ENCODE data around the gene LRMDA.

DNA sequence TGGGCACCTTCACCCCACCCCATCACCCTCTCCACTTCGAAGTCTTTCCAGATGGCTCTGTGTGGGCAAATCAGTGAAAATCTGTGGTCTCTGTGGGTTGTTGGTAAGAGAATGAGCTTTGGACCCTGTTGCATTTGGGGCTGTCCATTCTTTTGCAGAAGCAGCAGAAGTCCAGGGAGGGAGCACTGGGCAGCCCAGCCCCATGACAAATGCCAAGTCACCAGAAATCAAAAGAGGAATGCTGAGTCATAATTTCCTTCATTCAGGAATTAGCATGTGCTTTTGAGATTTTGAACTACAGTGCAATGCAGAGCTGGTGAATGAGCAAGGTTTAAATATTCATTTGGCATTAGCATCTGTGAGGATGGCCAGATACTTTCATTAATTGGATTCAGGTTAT lies 556.2 kb downstream of the LRMDA start:
- TF ChIP-seq, protein P1, sequence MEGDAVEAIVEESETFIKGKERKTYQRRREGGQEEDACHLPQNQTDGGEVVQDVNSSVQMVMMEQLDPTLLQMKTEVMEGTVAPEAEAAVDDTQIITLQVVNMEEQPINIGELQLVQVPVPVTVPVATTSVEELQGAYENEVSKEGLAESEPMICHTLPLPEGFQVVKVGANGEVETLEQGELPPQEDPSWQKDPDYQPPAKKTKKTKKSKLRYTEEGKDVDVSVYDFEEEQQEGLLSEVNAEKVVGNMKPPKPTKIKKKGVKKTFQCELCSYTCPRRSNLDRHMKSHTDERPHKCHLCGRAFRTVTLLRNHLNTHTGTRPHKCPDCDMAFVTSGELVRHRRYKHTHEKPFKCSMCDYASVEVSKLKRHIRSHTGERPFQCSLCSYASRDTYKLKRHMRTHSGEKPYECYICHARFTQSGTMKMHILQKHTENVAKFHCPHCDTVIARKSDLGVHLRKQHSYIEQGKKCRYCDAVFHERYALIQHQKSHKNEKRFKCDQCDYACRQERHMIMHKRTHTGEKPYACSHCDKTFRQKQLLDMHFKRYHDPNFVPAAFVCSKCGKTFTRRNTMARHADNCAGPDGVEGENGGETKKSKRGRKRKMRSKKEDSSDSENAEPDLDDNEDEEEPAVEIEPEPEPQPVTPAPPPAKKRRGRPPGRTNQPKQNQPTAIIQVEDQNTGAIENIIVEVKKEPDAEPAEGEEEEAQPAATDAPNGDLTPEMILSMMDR (IDR thresholded peaks at IDR 0.05): no peak
- TF ChIP-seq POLR2A (IDR thresholded peaks at IDR 0.05): no peak

All from tibial nerve (tissue), 3 donors.